ENCODE data around the gene PTPRD.

Gene PTPRD

DNA sequence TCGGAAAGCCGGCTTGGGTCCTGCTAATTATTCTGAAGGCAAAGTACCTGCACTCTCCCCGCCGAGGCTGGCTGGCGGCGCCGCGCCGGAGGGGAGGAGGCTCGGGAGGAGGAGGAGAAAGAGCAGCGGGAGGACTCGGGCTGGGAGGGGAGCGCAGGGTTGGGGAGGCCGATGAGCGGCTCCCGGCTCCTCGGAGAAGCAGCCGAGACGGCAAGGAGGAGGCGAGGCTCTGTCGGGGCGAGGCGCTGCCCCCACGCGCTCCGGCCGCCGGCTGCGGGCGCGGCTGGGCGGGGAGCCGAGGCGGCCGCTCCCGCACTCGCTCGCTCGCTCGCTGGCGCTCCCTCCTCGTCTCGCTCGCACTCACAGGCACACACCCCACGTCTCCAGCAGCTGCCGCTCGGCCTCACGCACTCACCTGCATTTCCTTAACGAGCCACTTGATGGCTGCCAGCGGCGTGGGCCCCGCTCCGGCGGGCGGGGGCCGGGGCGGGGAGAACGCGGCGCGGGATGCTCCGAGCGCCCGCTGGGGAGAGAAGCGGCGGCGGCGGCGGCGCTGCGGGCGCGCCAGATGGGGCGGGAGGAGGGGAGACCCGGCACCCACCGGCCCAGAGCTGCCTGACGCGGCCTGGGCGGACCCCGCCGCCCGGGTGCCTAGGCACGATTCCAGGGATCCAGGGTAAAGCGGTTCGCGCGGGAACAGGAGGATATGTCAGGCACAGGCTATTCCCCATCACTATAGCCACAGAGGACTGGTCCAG, at the start of gene PTPRD:
PTPRD (minus strand) TSS at position 362 of the 758 bp plus-strand sequence.
- no peak for DNase-seq

DNA sequence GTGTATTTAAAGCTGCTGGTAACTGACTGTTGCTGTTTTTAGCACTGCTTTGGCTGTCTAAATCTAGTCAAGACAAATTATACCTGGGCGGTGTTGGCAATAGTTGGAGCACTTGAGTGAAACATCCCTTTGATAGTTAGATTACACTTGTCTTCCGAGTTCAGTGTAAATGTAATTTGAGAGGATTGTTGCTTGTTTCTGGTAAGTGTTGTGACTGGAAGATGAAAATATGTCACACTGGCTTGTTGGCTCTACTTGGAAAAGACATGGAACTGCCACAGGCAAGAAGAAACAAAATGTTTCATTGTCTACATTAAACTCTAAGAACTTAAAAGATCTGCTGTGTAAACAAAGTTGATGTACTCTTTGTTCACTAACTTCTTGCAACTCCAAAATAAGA, 49.2 kb upstream of the PTPRD start:
- DNase-seq, result no peak

DNA sequence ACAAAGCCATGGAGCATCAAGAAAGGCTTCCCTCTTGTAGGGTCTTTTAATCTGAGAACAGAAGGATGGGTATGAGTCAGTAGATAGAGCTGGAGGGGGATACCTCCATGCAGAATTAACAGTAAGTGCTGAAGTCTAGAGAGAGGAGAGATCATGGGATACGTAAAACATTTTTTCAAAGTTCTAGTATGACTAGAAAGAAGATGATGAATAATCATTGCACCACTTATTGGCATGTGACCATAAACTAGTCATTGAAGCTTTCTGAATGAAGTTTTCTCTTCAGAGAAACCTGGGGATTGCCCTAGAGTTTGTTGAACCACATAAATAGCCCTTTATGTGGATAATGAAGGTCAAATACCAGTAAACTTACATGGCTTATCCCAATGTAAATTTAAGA, 48.6 kb upstream of the PTPRD start:
- no peak for DNase-seq

DNA sequence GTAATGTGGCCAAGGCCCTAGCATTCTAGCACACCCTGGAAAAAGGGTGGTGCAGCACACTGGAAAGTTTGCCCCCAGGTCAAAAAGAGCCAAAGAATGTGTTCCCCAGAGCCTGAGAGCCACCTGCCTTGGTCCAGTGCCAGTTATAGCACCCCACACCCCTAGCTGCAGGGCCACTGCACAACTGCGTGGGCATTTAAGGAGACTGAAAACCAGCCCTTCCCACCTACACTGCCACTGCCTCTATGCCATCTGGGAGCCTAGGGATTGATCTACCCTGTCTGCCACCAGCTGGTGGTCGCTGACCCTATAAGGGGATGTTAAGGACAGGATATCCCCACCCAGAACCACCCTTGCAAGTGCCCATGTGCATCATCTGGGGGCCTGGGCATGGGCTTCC, 38.2 kb upstream of the PTPRD start:
- DNase-seq, result no peak

DNA sequence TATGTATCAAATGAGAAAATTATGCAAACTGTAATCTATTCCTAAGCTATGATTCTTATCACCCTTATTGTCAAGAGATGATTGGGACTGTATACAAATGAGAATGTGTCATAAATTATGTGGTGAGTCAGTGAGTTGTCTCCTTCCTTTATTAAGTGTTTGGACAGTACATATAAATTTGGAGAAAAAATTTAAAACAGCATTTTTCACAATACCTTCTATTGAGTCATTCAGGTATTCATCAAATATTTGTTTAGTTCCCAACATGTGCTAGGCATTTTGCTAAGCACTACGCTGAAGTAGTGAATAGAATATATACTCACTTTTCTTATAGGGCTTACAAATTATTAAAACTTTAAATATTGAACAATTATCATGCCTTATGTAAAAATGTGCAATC, 36.3 kb upstream of the PTPRD start:
- no peak for DNase-seq

DNA sequence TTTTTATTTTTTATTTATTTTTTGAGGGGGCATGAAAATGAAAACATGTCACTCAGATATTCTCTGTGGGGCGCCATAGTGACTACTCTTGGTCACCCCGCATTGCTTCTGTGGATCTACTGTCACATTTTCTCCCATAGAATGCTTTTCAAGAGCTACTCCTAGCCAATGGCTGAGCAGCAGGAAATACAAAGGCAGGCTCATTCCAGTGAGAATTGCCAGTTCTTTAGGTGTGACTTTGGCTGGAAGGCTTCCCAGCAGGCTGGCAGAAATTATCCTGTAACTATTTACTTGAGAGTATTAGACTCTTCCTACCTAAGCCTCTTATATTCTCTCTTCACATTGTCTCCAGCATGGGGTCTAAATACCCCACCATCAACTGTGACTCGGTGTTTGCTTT, 21.0 kb upstream of the PTPRD start:
- no peak for DNase-seq

DNA sequence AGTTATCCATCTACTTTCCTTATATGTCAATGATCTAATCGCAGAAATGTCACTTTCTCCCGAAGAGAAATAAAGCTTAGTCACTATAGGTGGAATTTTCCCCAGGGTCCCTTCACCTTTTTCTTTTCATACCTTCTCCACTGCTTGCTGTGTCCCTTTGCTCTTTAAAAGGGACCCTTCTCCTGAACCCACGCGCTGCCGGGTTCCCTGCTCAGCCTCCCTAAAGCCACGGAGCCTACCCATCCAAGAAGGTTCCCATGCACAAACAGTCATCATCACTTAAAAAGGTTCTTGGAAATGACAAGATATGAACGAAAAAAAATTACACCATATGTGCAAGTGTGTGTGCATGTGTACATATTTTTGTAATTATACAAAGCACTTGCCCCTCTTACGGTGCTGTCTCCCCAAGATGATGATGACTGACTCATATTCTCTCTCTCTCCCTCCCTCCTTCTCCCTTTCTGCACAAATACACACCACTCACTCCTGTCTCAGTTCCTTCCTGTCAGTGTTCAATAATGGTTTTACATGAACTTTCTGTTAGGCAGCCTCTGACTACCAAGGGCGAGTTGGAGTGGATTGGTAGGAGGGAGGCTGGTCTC, 1.5 kb upstream of the PTPRD start:
- no peak for DNase-seq

DNA sequence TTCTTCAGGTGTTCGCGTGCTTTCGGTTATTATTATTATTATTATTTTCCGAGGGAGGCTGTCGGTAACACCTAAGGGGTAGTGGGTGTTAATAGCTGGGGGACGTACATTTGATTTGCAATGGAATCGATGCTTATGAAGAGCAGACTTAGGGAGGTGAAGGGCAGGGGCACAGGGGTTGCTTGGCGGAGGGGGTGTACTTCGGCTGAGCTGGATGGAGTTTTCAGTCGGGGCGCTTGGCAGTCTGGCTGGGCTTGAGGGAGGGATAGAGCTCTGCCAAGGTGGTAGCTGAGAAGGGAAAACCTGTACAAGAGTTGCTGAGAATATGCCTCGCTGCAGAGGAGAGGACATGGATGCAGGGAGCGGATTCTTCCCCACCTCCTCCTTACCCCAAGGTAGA, 617 bp upstream of the PTPRD start:
- DNase-seq, result no peak

DNA sequence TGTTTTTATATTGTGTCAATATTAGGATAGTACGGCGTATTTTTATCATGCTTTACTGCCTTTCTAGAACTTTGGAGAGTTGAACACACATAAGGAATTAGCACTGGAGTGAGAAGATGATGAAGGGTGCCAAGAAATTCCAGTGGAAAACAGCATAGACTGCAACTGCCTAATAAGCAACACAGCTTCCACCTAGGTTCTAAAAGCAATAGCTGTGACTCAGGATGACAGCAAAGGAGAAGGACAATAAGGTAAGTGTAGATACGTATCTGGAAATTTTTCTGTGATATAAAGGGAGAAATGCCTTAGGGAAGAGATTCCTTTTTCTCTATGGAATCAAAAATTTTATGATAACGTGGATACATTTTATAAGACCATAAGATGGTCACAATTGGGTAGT, 7.4 kb downstream of the PTPRD start:
- no peak for DNase-seq

DNA sequence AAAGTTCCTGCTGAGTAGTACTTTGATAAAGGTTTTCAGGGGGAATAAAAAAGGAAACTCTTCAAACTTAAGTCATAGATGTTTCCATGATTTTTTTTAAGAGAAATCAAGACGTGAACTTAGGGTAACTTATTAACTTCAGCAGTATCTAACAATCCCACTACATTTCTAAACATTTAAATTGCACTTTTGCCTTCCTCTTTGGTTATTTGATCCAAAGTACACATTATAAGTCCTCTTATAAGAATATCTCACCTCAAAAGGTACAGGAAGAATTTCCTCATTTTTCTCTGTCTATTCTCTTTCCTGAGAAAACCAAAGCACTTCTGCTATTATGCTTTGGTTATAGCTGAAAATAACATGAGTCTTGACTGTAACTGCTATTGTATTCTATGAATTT, 7.9 kb downstream of the PTPRD start:
- DNase-seq, result no peak

DNA sequence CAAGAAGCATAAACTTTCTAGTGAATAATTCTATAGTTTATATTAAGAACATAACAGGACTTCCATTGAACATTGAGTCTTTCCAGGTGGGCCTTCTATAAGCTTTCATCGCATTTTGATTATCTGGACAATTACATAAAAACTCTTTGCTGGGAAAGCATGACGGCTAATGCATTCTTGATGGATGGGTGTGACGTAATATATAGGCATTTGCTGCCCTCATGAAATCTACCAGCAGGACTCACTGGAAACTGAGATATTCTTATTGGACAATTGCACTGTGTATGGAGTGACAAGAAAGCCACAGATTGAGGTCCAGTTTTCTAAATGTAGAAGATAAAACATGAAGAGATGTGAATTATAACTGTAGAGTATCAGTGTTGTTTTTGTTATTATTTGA, 15.0 kb downstream of the PTPRD start:
- DNase-seq, result no peak

DNA sequence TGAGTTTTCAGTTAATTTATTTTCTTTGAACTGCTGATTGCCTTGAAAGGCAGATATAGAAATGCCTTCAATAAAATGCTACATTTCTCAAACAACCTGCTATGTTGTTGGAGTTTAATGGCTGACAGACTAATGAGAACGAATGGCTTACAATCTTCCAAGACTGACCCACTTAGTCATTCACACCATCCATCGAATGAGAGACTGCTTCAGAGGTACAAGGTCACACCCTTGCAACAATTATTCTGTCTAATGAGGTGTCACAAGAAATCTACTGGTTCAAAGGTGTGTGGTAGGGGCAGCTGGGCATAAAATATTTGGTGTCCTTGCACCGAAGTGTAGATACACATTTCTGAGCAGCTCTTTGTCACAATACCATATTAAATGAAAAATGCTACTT, 18.3 kb downstream of the PTPRD start:
- no peak for DNase-seq

DNA sequence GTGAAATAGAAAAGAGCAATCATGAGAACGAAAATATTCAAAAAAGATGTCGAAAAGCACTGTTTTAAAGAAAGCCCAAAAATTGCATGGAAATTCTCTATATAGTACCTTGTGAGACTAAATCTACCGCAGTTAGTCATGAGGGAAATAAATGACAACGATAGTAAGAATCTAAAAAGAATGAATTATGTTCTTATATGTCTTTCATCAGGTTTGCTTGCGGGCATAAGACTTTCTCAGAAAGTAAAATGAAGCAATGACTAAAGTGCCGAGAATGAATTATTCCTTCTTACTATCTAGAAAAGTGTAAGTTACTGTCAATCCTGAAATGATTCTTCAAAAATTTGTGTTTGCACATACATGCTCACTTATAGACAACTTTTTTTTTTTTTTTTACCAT, 26.4 kb downstream of the PTPRD start:
- DNase-seq, result no peak

DNA sequence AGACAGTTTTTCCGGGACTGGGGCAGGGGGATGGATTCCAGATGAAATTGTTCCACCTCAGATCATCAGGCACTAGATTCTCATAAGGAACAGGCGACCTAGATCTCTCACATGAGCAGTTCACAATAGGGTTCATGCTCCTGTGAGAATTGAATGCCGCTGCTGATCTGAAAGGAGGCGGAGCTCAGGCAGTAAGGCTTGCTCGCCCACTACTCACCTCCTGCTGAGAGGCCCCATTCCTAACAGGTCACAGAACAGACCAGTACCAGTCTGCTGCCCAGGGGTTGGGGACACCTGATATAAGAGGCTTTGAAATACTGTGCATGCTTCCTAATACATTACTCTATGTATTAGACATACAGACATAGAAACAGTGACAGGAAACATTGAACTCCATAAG, 41.1 kb downstream of the PTPRD start:
- no peak for DNase-seq

DNA sequence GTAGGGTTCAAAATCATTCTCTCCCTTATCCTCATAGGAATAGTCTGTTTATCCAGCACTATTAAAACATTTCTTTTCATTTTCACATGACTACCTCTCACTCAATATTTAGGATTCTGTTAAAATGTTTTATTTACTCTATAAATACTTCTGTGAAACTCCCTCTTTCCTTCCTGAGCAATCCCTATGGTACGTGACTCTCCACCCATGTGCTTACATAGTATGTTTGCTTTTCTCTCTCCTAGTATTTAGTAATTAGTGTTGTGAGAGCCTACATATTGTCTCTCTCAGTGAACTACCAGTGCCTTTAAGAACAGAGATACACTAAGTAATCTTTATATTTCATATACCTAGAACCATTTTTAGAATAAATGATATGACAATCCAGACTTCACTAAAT, 46.0 kb downstream of the PTPRD start:
- DNase-seq, result no peak

DNA sequence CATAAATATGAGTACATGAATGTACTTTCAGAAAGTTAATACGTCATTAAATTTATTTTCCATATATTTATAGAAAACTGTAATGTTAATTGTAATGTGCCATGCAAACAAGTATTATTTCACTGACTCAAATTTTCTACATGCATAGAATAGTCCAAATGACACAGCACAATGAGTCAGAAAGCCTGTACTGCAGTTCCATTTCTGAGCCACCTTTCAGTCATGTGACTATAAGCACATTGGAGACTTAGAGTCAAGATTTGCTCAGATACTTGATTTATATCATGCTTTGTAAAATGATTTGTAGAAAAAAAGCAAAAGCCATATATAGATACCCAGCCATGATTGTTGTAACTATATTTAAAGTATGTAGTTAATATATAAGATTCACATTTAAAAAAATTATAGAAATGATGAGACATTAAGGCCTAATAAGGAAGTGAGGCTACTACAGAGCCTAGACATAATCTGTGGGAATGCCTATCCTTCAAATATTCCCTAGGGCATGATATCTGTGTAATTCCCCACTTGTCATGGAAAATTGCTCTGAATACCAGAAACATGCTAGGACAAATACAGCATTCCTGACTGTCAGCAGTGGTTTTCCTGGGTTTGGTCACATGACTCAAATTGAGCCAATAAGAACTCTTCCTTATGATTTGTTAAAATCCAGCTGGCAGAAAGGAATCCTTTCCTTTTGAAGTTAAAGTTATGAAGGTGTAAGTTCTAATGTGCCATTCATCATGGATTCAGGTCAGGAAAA, 50.0 kb downstream of the PTPRD start:
- no peak for DNase-seq

DNA sequence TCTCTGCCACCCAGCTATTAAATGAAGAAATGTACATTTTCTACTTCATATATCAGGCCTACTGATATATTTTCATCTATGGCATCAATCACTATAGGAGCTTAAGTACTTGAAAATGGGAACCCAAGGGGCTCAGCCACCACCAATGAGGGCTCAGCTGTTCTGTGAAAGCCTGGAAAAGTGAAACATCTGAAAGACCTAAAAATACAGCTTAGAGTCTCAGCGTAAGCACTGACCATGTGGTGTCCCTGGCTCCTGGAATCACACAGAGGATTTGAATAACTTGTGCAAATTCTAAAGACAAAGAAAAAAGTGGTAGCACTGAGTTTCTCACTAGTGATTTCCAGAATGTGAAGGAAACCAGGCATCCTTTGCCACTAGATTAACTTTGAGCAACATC, 64.5 kb downstream of the PTPRD start:
- DNase-seq, result no peak

DNA sequence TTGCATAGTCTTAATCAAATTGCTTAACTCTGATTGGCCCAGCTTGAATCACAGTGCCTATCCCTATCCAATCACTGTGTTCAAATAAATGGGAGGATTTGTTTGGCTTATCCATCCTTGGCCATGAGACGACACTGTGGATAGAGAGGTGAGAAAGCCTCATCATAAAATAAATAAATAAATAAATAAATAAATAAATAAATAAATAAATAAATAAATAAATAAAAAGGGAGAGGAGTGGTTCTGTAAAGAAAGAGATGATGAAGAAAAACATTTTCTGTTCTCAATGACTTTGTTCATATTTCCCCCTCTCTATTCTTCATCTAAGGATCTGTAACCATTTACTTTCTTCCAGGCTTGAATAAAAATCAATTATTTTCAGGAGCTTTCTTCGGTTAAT, 74.7 kb downstream of the PTPRD start:
- no peak for DNase-seq

DNA sequence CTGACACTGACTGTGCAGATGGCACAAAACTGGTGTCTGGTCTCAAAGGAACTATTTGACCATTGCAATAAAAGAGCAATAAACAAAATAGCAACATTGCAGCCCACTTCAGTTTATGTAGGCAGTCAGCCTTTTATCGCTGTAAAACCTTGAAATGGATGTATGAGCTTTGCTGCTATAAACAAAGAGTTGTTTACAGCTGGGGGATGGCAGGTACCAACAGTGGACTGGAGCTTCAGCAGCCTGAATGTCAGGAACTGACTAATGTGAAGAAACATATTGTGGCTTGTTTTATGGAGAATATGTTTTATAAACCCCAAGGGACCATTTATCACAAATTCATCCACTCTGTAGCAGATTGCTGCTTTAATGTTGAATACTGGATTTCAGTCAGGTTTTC, 78.0 kb downstream of the PTPRD start:
- no peak for DNase-seq

DNA sequence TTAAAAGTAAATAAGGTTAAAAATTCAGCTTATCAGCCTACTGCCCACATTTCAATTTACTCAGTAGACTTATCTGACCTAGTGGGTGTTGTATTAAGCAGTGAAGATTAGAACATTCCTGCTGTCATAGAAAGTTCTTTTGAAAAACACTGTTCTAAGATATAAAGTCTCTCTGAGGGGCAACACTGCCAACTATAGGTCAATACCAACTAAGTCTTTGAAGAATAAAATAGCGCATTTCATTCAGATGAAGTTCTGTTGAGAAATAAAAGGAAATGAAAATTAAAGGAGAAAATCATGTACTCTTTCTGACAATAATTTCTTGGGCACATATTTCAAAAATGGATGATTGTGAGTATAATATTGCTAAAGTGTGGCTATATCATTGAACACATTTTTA, 86.8 kb downstream of the PTPRD start:
- DNase-seq, result no peak

DNA sequence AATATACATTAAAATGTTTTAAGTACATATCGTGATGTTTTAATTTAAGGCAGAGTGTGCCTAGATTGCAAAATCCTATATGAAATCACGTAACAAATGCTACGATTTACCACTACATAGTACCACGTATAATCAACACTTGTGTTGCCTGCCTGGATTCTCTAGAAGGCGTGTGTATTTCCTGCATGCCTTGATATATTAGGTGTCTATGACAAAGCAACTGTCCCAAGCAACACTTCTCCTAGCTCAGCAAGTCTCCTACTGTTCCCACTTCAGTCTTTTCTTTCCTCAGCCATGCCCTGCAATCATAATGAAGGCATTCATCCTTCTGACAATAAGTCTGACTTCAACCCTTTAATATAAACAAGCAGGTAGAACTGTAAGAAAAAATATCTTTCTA, 89.6 kb downstream of the PTPRD start:
- no peak for DNase-seq

DNA sequence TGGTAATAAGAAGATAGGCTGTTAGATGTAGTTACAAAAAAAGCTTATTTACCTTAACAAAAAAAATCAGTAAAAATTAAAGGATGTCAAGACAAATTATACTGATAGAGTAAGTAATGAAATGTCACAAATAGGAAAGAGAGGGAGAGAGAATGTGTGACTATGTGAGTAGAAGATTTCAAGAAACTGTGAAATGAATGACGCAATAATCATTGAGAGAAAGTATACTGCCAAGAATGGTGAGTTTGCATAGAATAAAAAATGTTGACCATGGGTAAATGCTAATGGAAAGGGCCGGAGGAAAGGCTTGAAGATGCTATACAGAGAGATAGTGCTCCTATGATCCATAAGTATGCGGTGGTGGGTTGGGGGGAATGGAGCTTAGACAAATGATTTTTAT, 100.7 kb downstream of the PTPRD start:
- DNase-seq, result no peak

DNA sequence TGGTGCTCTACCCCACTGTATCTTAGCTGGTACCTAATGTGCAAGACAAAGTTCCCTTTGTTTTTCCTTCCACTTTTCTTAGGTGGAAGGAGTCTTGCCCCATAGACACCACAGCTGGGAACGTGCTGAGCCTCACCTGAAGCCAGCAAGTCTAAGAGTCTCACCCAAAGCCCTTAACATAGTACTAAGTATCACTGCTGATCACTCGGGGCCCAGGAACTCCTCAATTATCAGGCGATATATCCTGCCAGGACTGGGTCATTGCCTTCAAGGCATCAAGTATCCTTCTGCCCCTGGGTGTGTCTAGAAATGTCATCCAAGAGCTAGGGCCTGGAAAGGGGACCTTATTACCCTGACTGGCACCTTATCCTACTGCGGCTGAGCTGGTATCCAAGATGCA, 123.9 kb downstream of the PTPRD start:
- no peak for DNase-seq

DNA sequence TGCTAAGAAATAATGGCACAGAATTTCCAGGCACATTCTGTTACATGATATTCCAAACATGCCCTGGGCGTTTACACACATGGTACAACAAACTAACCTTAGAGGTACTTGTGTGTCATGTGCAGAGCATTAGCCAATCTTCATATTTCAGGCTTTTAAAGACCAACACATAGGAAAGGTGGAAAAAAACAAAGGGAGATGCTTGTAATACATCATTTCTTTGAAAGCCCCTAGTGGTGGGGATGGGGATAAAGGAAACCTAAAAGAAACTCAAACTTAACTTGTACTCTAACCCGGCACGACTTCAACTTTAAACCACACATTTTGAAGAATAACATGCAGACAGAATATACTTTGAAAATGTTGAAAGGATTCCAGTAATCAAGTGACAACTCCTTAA, 133.6 kb downstream of the PTPRD start:
- no peak for DNase-seq
